IMR-90 (cell line): ENCODE results near the gene WDR74. TPM values are rescaled to one million over a fixed set of nuclear protein-coding genes. Genes with fewer than 3 reads are reported as not detected.

Experiments
- ATAC-seq: fragments of 200-7000 bp; cut with Tn5 transposase; 2 replicates; pipeline ENCODE4 v1.9.1; 2020; ENCODE audit warnings: low read depth, mild to moderate bottlenecking, moderate library complexity
- BruUV-seq: library from RNA; stranded (reverse); fragments of 400-500 nt; replicated peaks from 2 replicates; lab custom pipeline; 2021; lab: Mats Ljungman, UMichigan
- CTCF ChIA-PET: fragments of 300-600 bp; formaldehyde crosslinking; extraction: SDS; loops from one replicate; lab custom pipeline; 2021; ENCODE audit warnings: antibody characterized with exemption; lab: Yijun Ruan, JAX
- POLR2A ChIA-PET: fragments of 300-600 bp; sonication (Branson Sonifier 250); formaldehyde crosslinking; loops from one replicate; lab custom pipeline; 2022; ENCODE audit warnings: antibody characterized with exemption; ENCODE audit not compliant: unreplicated experiment; lab: Charles Lee
- DNase-seq: peaks from one replicate; pipeline ENCODE4 v3.0.0; 2013
- H2AFZ ChIP-seq: replicated peaks from 2 replicates; pipeline ENCODE3; 2013; ENCODE audit warnings: low read length, mild to moderate bottlenecking; ENCODE audit not compliant: poor library complexity
- H2AK5ac ChIP-seq: 2 replicates; pipeline ENCODE4 v1.6.1; 2013; ENCODE audit warnings: low read depth, low read length, inconsistent platforms
- H2AK9ac ChIP-seq: replicated peaks from 2 replicates; pipeline ENCODE3; 2013; ENCODE audit warnings: mild to moderate bottlenecking, low read depth, low read length, moderate library complexity; ENCODE audit not compliant: poor library complexity
- H2BK120ac ChIP-seq: 2 replicates; pipeline ENCODE4 v1.6.1; 2013; ENCODE audit warnings: low read depth, low read length, inconsistent platforms
- H2BK15ac ChIP-seq: 3 replicates; pipeline ENCODE4 v1.6.1; 2013; ENCODE audit warnings: low read depth, low read length, inconsistent platforms
- H2BK20ac ChIP-seq: 2 replicates; pipeline ENCODE4 v1.6.1; 2013; ENCODE audit warnings: low read depth, mild to moderate bottlenecking, inconsistent platforms, low read length, moderate library complexity
- H2BK5ac ChIP-seq: 2 replicates; pipeline ENCODE4 v1.6.1; 2013; ENCODE audit warnings: mild to moderate bottlenecking, low read depth, low read length, inconsistent platforms; ENCODE audit not compliant: poor library complexity, severe bottlenecking
- H3K14ac ChIP-seq: replicated peaks from 2 replicates; pipeline ENCODE4 v1.6.1; 2013; ENCODE audit warnings: low read depth, low read length, inconsistent platforms
- H3K18ac ChIP-seq: 2 replicates; pipeline ENCODE4 v1.6.1; 2013; ENCODE audit warnings: low read depth, low read length, control low read depth
- H3K23ac ChIP-seq: 2 replicates; pipeline ENCODE4 v1.6.1; 2013; ENCODE audit warnings: low read depth, low read length, inconsistent platforms
- H3K27ac ChIP-seq: 2 replicates; pipeline ENCODE4 v1.5.1; 2013; ENCODE audit warnings: mild to moderate bottlenecking, control low read depth, low read length; ENCODE audit not compliant: insufficient read depth
- H3K27me3 ChIP-seq: 2 replicates; pipeline ENCODE4 v1.6.1; 2013; ENCODE audit warnings: low read length; ENCODE audit not compliant: control insufficient read depth, insufficient read depth
- H3K36me3 ChIP-seq: 2 replicates; pipeline ENCODE4 v1.6.1; 2013; ENCODE audit warnings: low read length, mixed read lengths; ENCODE audit not compliant: control insufficient read depth, insufficient read depth
- H3K4ac ChIP-seq: 2 replicates; pipeline ENCODE4 v1.6.1; 2013; ENCODE audit warnings: low read depth, low read length, inconsistent platforms
- H3K4me1 ChIP-seq: 2 replicates; pipeline ENCODE4 v1.6.1; 2013; ENCODE audit warnings: low read length, mixed read lengths; ENCODE audit not compliant: control insufficient read depth, insufficient read depth
- H3K4me2 ChIP-seq: 2 replicates; pipeline ENCODE4 v1.6.1; 2013; ENCODE audit warnings: low read depth, mild to moderate bottlenecking, control low read depth, low read length, moderate library complexity
- H3K4me3 ChIP-seq: 2 replicates; pipeline ENCODE4 v1.5.1; 2013; ENCODE audit warnings: low read depth, mild to moderate bottlenecking, control low read depth, low read length, moderate library complexity; ENCODE audit not compliant: insufficient read depth
- H3K56ac ChIP-seq: 2 replicates; pipeline ENCODE4 v1.6.1; 2013; ENCODE audit warnings: low read length, inconsistent platforms; ENCODE audit not compliant: insufficient read depth; ENCODE audit errors: extremely low read depth
- H3K79me1 ChIP-seq, 2 experiments: 2 replicates each; pipeline ENCODE4 v1.6.1; 2013; ENCODE audit warnings: low read length in 2 of 2, inconsistent platforms in 1 of 2, low read depth in 1 of 2
- H3K9ac ChIP-seq: 2 replicates; pipeline ENCODE4 v1.6.1; 2013; ENCODE audit warnings: low read depth, low read length, control low read depth
- H3K9me1 ChIP-seq: 2 replicates; pipeline ENCODE4 v1.6.1; 2013; ENCODE audit warnings: low read length, inconsistent platforms; ENCODE audit not compliant: insufficient read depth
- H3K9me3 ChIP-seq: 2 replicates; pipeline ENCODE4 v1.6.1; 2013; ENCODE audit warnings: low read length; ENCODE audit not compliant: control insufficient read depth, insufficient read depth
- H4K20me1 ChIP-seq: 2 replicates; pipeline ENCODE4 v1.6.1; 2013; ENCODE audit warnings: low read length, inconsistent platforms; ENCODE audit not compliant: insufficient read depth
- H4K5ac ChIP-seq: 2 replicates; pipeline ENCODE4 v1.6.1; 2013; ENCODE audit warnings: mild to moderate bottlenecking, low read depth, low read length, control low read depth
- H4K8ac ChIP-seq, 2 experiments: 2 replicates each; pipeline ENCODE4 v1.6.1; 2013; ENCODE audit warnings: low read depth in 2 of 2, low read length in 2 of 2, control low read depth in 1 of 2, inconsistent platforms in 1 of 2
- H4K91ac ChIP-seq: 2 replicates; pipeline ENCODE4 v1.6.1; 2013; ENCODE audit warnings: low read depth, low read length, inconsistent platforms; ENCODE audit not compliant: insufficient read depth
- BHLHE40 ChIP-seq: fragments of 150-350 bp; IDR thresholded peaks from 2 replicates; pipeline ENCODE4 v1.6.1; 2016; ENCODE audit warnings: mild to moderate bottlenecking, low read depth, low read length
- CEBPB ChIP-seq: IDR thresholded peaks from 2 replicates; pipeline ENCODE4 v1.6.1; 2012; ENCODE audit warnings: low read depth, low read length, improper control_type of control experiment
- WGBS, 2 experiments: methylation state at CpG; one replicate each; pipeline versions ENCODE4 v1.1.5 to v1.1.7; 2013; ENCODE audit warnings: missing lambda C conversion rate in 2 of 2; ENCODE audit not compliant: insufficient read length in 1 of 2; ENCODE audit errors: extremely low coverage in 2 of 2; 5-methylcytosine and 5-hydroxymethylcytosine counted together
- dilution Hi-C: fragments of 300-500 bp; cut with HindIII; formaldehyde crosslinking; loops from one replicate; pipeline ENCODE4 v1.14.3; 2018; ENCODE audit warnings: low sequenced_read_pairs; ENCODE audit not compliant: unreplicated experiment
- in situ Hi-C: fragments of 300-500 bp; cut with MboI; formaldehyde crosslinking; loops from 3 replicates; pipeline ENCODE4 v1.14.3; 2019; ENCODE audit warnings: low sequenced_read_pairs, inconsistent platforms, mixed read lengths
- intact Hi-C: fragments of 100-400 bp; cut with micrococcal nuclease; formaldehyde crosslinking; loops from 2 replicates; pipeline ENCODE4 v1.10.0; 2022
- polyA plus RNA-seq, 3 experiments: library from polyadenylated mRNA; depleted of rRNA; stranded (reverse); fragments of >200 nt; gene quantifications; 2 replicates each; pipeline ENCODE4 v1.2.3, GENCODE V29; 2012; ENCODE audit warnings: low replicate concordance in 1 of 3
- total RNA-seq: library from RNA; depleted of rRNA; stranded (reverse); fragments of >200 nt; gene quantifications from 2 replicates; pipeline ENCODE4 v1.2.3, GENCODE V29; 2012
- TF ChIP-seq, protein P1 (sequence below): conservative IDR thresholded peaks from 2 replicates; pipeline ENCODE4 v1.5.1; 2012; ENCODE audit warnings: mild to moderate bottlenecking, low read depth, low read length, improper control_type of control experiment

WDR74 gene
- total and polyA plus RNA-seq, 2 of the 4 experiments (the other 2 are of a cell fraction): 38.4 to 44.3 TPM

- Histone ChIP-seq H3K79me1 (peaks cover 16 to 53% of the 10 kb centered on the region in 2 experiments; a peak in 3 of 4 replicates), H3K4me1 (peaks cover 22% of the 10 kb centered on the region), H4K91ac (peak overlapping the region; percentile 86), H3K27ac (peak overlapping the region; percentile 98), H3K56ac (peak overlapping the region; percentile 85), H3K9me3 (no peaks in the 10 kb centered on the region), H2AFZ (peak overlapping the region; percentile 79), H2AK5ac (peak overlapping the region; percentile 57), H3K36me3 (peaks cover 32% of the 10 kb centered on the region), H3K14ac (peak overlapping the region; percentile 94), H3K9ac (peak overlapping the region; percentile 69), H3K9me1 (peaks cover 9% of the 10 kb centered on the region; the same call in 1 of the 2 replicates), H2BK120ac (peak overlapping the region; percentile 94), H3K18ac (peak overlapping the region; percentile 70), H4K5ac (peak overlapping the region; percentile 38), H3K23ac (peak overlapping the region; percentile 92), H2BK15ac (peak overlapping the region; percentile 88; the same call in 2 of the 3 replicates), H4K20me1 (peaks cover 35% of the 10 kb centered on the region), H3K4me3 (peak overlapping the region; percentile 92), H2BK20ac (peak overlapping the region; percentile 87; the same call in 1 of the 2 replicates), H3K4ac (peak overlapping the region; percentile 92), H2BK5ac (peak overlapping the region; percentile 85), H3K27me3 (no peaks in the 10 kb centered on the region), H3K4me2 (peak overlapping the region; percentile 86), H2AK9ac (peak overlapping the region; percentile 87), H4K8ac (peak overlapping the region; percentile 83 to 100)
- ATAC-seq (peak; percentile 54), DNase-seq (peak; percentile 88)
- BruUV-seq: no TSS peak
- dilution Hi-C loops: no loop called here
- intact Hi-C loops: loop anchor here (5.0 kb wide), 1 partner anchor 93 kb away; the partner anchor contains the start of gene TMEM179B
- POLR2A ChIA-PET: no interaction called here
- TF ChIP-seq, protein P1, sequence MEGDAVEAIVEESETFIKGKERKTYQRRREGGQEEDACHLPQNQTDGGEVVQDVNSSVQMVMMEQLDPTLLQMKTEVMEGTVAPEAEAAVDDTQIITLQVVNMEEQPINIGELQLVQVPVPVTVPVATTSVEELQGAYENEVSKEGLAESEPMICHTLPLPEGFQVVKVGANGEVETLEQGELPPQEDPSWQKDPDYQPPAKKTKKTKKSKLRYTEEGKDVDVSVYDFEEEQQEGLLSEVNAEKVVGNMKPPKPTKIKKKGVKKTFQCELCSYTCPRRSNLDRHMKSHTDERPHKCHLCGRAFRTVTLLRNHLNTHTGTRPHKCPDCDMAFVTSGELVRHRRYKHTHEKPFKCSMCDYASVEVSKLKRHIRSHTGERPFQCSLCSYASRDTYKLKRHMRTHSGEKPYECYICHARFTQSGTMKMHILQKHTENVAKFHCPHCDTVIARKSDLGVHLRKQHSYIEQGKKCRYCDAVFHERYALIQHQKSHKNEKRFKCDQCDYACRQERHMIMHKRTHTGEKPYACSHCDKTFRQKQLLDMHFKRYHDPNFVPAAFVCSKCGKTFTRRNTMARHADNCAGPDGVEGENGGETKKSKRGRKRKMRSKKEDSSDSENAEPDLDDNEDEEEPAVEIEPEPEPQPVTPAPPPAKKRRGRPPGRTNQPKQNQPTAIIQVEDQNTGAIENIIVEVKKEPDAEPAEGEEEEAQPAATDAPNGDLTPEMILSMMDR: no peak
- TF ChIP-seq BHLHE40 (peak; percentile 45; the same call in 1 of the 2 replicates), CEBPB (no peak)
- in situ Hi-C loops: loop anchor here (25.0 kb wide), 1 partner anchor 782 kb away; the partner anchor contains the start of gene ATL3
- WGBS, 2 experiments: 2% methylated on average over 9 of the region's 16 CpGs; no CpG with 5 or more reads in 1 of the 2 experiments
- CTCF ChIA-PET: interaction anchor here (1.7 to 1.9 kb wide), 3 partner anchors 17 to 94 kb away, joined by 6 to 7 read pairs (median 7); no protein-coding TSS in a partner anchor
Measured at GRCh38 chr11:62880231-62880802, 40.9 kb upstream of the WDR74 start.
